DOHH2 (cell line): ENCODE measurements around the gene DOHH.

Experiments
- CTCF ChIP-seq: fragments of 200-600 bp; sonication (generic); IDR thresholded peaks from one replicate; pipeline ENCODE4 v1.5.1; 2014; ENCODE audit warnings: antibody characterized with exemption, mild to moderate bottlenecking, low read depth, low read length; ENCODE audit not compliant: poor library complexity, severe bottlenecking
- EZH2phosphoT487 ChIP-seq: fragments of 200-600 bp; sonication (generic); IDR thresholded peaks from 2 replicates; pipeline ENCODE4 v1.6.1; 2017; ENCODE audit warnings: borderline replicate concordance, mild to moderate bottlenecking, antibody characterized with exemption, low read length, moderate library complexity, mixed read lengths

DNA sequence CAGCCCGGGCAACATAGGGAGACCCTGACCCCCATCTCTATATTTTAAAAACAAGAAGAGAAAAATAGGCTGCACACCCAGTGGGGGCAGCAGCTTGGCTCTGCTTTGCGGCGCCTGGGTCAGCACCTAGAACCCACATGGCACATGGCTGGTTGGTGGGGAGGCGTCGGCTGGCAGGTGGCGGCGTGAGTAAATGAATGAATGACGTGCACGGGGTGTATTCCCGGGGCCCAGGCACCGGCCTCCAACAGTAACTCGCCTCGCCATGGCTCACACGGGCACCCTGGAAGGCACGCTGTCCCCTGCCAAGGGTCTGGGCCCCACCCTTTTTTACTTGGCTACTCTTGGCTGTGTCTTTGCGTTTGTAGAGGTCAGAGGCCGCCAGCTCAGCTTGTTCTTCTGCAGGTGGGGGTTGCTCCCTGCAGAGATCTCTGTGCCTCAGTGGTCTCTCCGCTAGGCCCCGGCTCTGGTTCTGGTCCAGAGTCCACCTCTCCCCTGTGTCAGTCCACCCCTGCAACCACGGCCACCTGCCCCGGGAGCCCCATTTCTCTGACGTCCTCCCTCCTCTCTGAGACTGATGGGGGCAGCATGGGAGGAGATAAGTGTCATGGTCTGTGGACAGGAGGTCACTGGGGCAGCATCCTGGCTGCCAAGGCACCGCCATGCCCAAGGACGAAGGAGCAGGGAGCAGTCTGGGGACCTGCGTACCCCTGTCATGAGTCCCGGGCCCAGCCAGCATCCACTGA lies 11.2 kb upstream of the DOHH start:
- TF ChIP-seq CTCF (no peak), EZH2phosphoT487 (no peak)
